HEK293 (cell line): Measurements from ENCODE around the gene TMEM170A.
"Not testable (repeated sequence)": the region's sequence is repeated elsewhere in the genome, so short reads cannot be mapped to it uniquely, and the experiment has no call there.

Source experiments
- CTCF ChIA-PET: fragments of 350-600 bp; formaldehyde crosslinking; extraction: SDS; loops from one replicate; lab custom pipeline; 2021; ENCODE audit warnings: antibody characterized with exemption; lab: Yijun Ruan, JAX
- POLR2A ChIA-PET: fragments of 300-600 bp; formaldehyde crosslinking; extraction: SDS; loops from one replicate; lab custom pipeline; 2020; ENCODE audit warnings: antibody characterized with exemption, inconsistent platforms; lab: Yijun Ruan, JAX
- H3K27ac ChIP-seq: fragments of 200-500 bp; sonication (Bioruptor generic); 2 replicates; pipeline ENCODE4 v1.5.1; 2014; ENCODE audit warnings: low read depth, low read length, control low read depth, inconsistent platforms; ENCODE audit errors: extremely low read depth
- H3K36me3 ChIP-seq, 2 experiments: fragments of 200-500 bp in 1 of 2; sonication (Bioruptor generic) in 1 of 2; 1 replicate in 1 of 2; 2 replicates in 1 of 2; pipeline ENCODE4 v1.5.1; 2014 to 2017; ENCODE audit warnings: inconsistent platforms in 2 of 2, low read length in 2 of 2; ENCODE audit not compliant: control insufficient read depth in 2 of 2, insufficient read depth in 1 of 2
- H3K4me1 ChIP-seq: fragments of 200-500 bp; sonication (Bioruptor generic); 2 replicates; pipeline ENCODE4 v1.5.1; 2014; ENCODE audit warnings: mild to moderate bottlenecking, low read length, inconsistent platforms; ENCODE audit not compliant: control insufficient read depth, insufficient read depth
- H3K4me3 ChIP-seq: 2 replicates; pipeline ENCODE4 v1.5.1; 2011; ENCODE audit warnings: low read depth, mild to moderate bottlenecking, control low read depth, low read length, moderate library complexity
- H3K9me3 ChIP-seq: fragments of 200-500 bp; sonication (Bioruptor generic); 2 replicates; pipeline ENCODE4 v1.5.1; 2014; ENCODE audit warnings: low read depth, low read length, inconsistent platforms; ENCODE audit not compliant: control insufficient read depth, insufficient read depth
- BCL11B ChIP-seq: fragments of 450-650 bp; formaldehyde crosslinking; IDR thresholded peaks from 2 replicates; pipeline ENCODE4 v1.5.1; 2016; ENCODE audit warnings: low read depth, missing biosample characterization, missing genetic modification characterization
- FEZF1 ChIP-seq: fragments of 450-650 bp; formaldehyde crosslinking; IDR thresholded peaks from 2 replicates; pipeline ENCODE4 v1.5.1; 2016; ENCODE audit warnings: missing biosample characterization, missing genetic modification characterization
- HOXA7 ChIP-seq: sonication (generic); formaldehyde crosslinking; IDR thresholded peaks from 2 replicates; pipeline ENCODE4 v1.8.1; 2022; ENCODE audit warnings: missing genetic modification reagents, borderline replicate concordance
- WT1 ChIP-seq: fragments of 450-650 bp; formaldehyde crosslinking; IDR thresholded peaks from 2 replicates; pipeline ENCODE4 v1.5.1; 2016; ENCODE audit warnings: missing biosample characterization, missing genetic modification characterization
- YY2 ChIP-seq: fragments of 450-650 bp; formaldehyde crosslinking; IDR thresholded peaks from 2 replicates; pipeline ENCODE4 v1.5.1; 2016; ENCODE audit warnings: missing biosample characterization, missing genetic modification characterization
- ZFP69B ChIP-seq: fragments of 450-650 bp; formaldehyde crosslinking; IDR thresholded peaks from 2 replicates; pipeline ENCODE4 v1.5.1; 2016; ENCODE audit warnings: missing biosample characterization, missing genetic modification characterization
- ZNF2 ChIP-seq: fragments of 450-650 bp; formaldehyde crosslinking; IDR thresholded peaks from 2 replicates; pipeline ENCODE4 v1.5.1; 2016; ENCODE audit warnings: missing biosample characterization, missing genetic modification characterization
- ZNF248 ChIP-seq: fragments of 450-650 bp; formaldehyde crosslinking; IDR thresholded peaks from 2 replicates; pipeline ENCODE4 v1.5.1; 2017; ENCODE audit warnings: missing biosample characterization, missing genetic modification characterization
- ZNF274 ChIP-seq, 2 experiments: fragments of 200-500 bp in 1 of 2; fragments of 450-650 bp in 1 of 2; sonication (Bioruptor generic) in 1 of 2; formaldehyde crosslinking in 1 of 2; IDR thresholded peaks; 2 replicates each; pipeline versions ENCODE4 v1.5.1 to v1.6.1; 2014 to 2016; ENCODE audit warnings: borderline replicate concordance in 1 of 2, inconsistent platforms in 1 of 2, low read length in 1 of 2, missing biosample characterization in 1 of 2, missing genetic modification characterization in 1 of 2
- ZNF302 ChIP-seq: fragments of 450-650 bp; formaldehyde crosslinking; IDR thresholded peaks from 2 replicates; pipeline ENCODE4 v1.5.1; 2016; ENCODE audit warnings: missing biosample characterization, missing genetic modification characterization, low read depth
- ZNF354C ChIP-seq: fragments of 450-650 bp; formaldehyde crosslinking; IDR thresholded peaks from 2 replicates; pipeline ENCODE4 v1.5.1; 2016; ENCODE audit warnings: missing biosample characterization, missing genetic modification characterization, low read depth, borderline replicate concordance
- ZNF416 ChIP-seq: fragments of 450-650 bp; formaldehyde crosslinking; IDR thresholded peaks from 2 replicates; pipeline ENCODE4 v1.5.1; 2016; ENCODE audit warnings: missing biosample characterization, missing genetic modification characterization
- ZNF423 ChIP-seq: fragments of 450-650 bp; formaldehyde crosslinking; IDR thresholded peaks from 2 replicates; pipeline ENCODE4 v1.5.1; 2016; ENCODE audit warnings: missing biosample characterization, missing genetic modification characterization
- ZNF426 ChIP-seq: fragments of 450-650 bp; formaldehyde crosslinking; IDR thresholded peaks from 2 replicates; pipeline ENCODE4 v1.5.1; 2017; ENCODE audit warnings: missing biosample characterization, missing genetic modification characterization, mild to moderate bottlenecking, inconsistent platforms, moderate library complexity
- ZNF521 ChIP-seq: fragments of 450-650 bp; formaldehyde crosslinking; IDR thresholded peaks from 2 replicates; pipeline ENCODE4 v1.5.1; 2017; ENCODE audit warnings: missing biosample characterization, mild to moderate bottlenecking, missing genetic modification characterization
- ZNF555 ChIP-seq: fragments of 450-650 bp; formaldehyde crosslinking; conservative IDR thresholded peaks from 2 replicates; pipeline ENCODE4 v1.5.1; 2017; ENCODE audit warnings: missing biosample characterization, mild to moderate bottlenecking, missing genetic modification characterization, inconsistent platforms
- ZNF600 ChIP-seq: fragments of 450-650 bp; formaldehyde crosslinking; IDR thresholded peaks from 2 replicates; pipeline ENCODE4 v1.5.1; 2016; ENCODE audit warnings: missing biosample characterization, missing genetic modification characterization
- ZNF624 ChIP-seq: fragments of 450-650 bp; formaldehyde crosslinking; IDR thresholded peaks from 2 replicates; pipeline ENCODE4 v1.5.1; 2017; ENCODE audit warnings: missing biosample characterization, missing genetic modification characterization
- ZNF626 ChIP-seq: fragments of 450-650 bp; sonication (Bioruptor Pico); formaldehyde crosslinking; IDR thresholded peaks from 2 replicates; pipeline ENCODE4 v1.5.1; 2018; ENCODE audit warnings: missing biosample characterization, missing genetic modification characterization, inconsistent platforms
- ZNF660 ChIP-seq: fragments of 450-650 bp; IDR thresholded peaks from 2 replicates; pipeline ENCODE4 v1.5.1; 2018; ENCODE audit warnings: missing biosample characterization, mild to moderate bottlenecking, missing genetic modification characterization
- TF ChIP-seq, protein P1 (sequence below): fragments of 450-650 bp; formaldehyde crosslinking; IDR thresholded peaks from 2 replicates; pipeline ENCODE4 v1.5.1; 2016; ENCODE audit warnings: missing biosample characterization, missing genetic modification characterization
- TF ChIP-seq, protein P2 (sequence below): fragments of 450-650 bp; formaldehyde crosslinking; IDR thresholded peaks from 2 replicates; pipeline ENCODE4 v1.5.1; 2016; ENCODE audit warnings: missing biosample characterization, missing genetic modification characterization
- TF ChIP-seq, protein P3 (sequence below): fragments of 450-650 bp; formaldehyde crosslinking; IDR thresholded peaks from 2 replicates; pipeline ENCODE4 v1.5.1; 2017; ENCODE audit warnings: missing biosample characterization, missing genetic modification characterization

The TMEM170A gene

DNA sequence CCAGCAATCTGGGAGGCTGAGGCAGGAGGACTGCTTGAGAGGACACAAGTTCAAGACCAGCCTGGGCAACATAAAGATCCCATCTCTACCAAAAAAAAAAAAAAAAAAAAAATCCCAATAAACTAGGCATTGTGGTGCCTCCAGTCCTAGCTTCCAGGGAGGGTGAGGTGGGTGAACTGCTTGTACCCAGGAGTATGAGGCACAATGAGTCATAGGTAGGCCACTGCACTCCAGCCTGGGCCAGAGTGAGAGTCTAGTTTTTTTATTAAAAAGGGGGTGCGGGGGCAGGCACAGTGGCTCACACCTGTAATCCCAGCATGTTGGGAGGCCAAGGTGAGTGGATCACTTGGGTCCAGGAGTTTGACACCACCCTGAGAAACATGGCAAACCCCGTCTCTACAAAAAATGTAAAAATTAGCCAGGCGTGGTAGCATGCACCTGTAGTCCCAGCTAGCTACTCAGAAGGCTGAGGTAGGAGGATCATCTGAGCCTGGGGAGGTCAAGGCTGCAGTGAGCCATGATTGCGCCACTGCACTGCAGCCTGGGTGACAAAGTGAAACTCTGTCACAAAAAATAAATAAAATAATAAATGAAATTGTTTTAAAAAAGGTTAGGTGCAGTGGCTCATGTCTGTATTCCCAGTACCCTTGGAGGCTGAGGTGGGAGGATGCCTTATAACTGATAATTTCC lies 38.6 kb upstream of the TMEM170A start:
- H3K9me3 ChIP-seq = no peaks in the 10 kb centered on the region
- ChIA-PET POLR2A (interaction anchor here (0.6 kb wide), 1 partner anchor 308 kb away, joined by 3 read pairs; no protein-coding TSS in a partner anchor), CTCF (interaction anchor here (0.7 to 2.5 kb wide), 5 partner anchors 12 to 418 kb away, joined by 3 to 14 read pairs (median 3); no protein-coding TSS in a partner anchor)
- peaks cover 5% of the 10 kb centered on the region for H3K4me1 ChIP-seq
- no peak overlapping the region for H3K4me3 ChIP-seq
- no peak overlapping the region for H3K27ac ChIP-seq
- TF ChIP-seq ZNF660 = no peak
- TF ChIP-seq ZNF274 (IDR thresholded peaks at IDR 0.05; ENCODE audit: low read length) = no peak
- TF ChIP-seq ZNF274 (tag by site-specific recombination; IDR thresholded peaks at IDR 0.05; ENCODE audit: borderline replicate concordance) = no peak
- no peak for TF ChIP-seq ZNF426 (tag by site-specific recombination)
- no peaks in the 10 kb centered on the region for H3K36me3 ChIP-seq

DNA sequence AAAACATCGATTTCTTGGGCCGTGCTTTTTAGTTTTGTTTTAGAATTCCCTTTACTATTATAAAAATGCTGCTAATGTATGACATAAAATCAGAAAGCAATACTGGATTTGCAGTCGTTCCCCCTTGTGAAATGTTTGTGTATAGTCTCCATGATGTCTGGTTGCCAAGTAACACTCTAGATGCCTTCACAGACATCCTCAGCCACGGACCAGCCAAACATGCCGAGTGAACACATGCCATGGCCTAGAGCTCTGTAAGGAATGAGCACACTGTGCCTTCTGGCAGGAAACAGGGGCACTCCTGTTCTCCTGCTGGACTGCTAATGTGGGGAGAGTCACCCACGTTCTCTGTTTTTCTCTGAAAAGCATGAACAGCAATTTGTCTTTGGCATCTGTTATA lies 37.3 kb upstream of the TMEM170A start:
- H3K4me3 ChIP-seq, H3K36me3 ChIP-seq, POLR2A ChIA-PET, H3K27ac ChIP-seq, H3K9me3 ChIP-seq: not testable (repeated sequence)
- peaks cover 13% of the 10 kb centered on the region for H3K4me1 ChIP-seq
- CTCF ChIA-PET = interaction anchor here (0.7 to 1.2 kb wide), 2 partner anchors 15 to 30 kb away, joined by 3 to 5 read pairs; no protein-coding TSS in a partner anchor

DNA sequence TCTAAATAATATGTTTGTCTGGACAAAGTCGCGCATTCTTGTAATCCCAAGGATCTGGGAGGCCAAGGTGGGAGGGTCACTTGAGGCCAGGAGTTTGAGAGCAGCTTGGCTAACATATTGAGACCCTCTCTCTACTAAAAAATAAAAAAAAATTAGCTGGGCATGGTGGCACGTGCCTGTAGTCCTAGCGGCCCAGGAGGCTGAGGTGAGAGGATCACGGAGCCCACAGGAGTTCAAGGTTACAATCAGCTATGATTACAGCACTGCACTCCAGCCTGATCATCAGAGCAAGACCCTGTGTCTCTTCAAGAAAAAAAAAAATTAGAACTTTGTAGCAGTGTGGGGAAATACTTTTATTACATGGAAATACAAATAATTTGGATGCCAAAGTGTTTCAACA lies 36.9 kb upstream of the TMEM170A start:
- no peaks in the 10 kb centered on the region for H3K9me3 ChIP-seq
- no peak overlapping the region for H3K27ac ChIP-seq
- CTCF ChIA-PET = interaction anchor here (1.2 kb wide), 1 partner anchor 16 kb away, joined by 5 read pairs; no protein-coding TSS in a partner anchor
- POLR2A ChIA-PET = no interaction called here
- H3K4me1 ChIP-seq = peaks cover 13% of the 10 kb centered on the region
- no peaks in the 10 kb centered on the region for H3K36me3 ChIP-seq
- TF ChIP-seq ZNF624 (tag by site-specific recombination) (no peak), YY2 (no peak), ZNF2 (tag by site-specific recombination) (no peak), ZNF600 (tag by site-specific recombination) (no peak), ZNF423 (tag by site-specific recombination) (no peak), ZNF416 (tag by site-specific recombination) (no peak), BCL11B (tag by site-specific recombination) (no peak), ZNF302 (tag by site-specific recombination) (no peak), ZNF521 (tag by site-specific recombination) (no peak), ZNF555 (tag by site-specific recombination) (no peak), FEZF1 (tag by site-specific recombination) (no peak), ZNF354C (tag by site-specific recombination) (no peak), ZNF248 (tag by site-specific recombination) (no peak), WT1 (no peak), ZNF626 (tag by site-specific recombination) (no peak), HOXA7 (no peak), ZFP69B (tag by site-specific recombination) (no peak)
- TF ChIP-seq, protein P1, sequence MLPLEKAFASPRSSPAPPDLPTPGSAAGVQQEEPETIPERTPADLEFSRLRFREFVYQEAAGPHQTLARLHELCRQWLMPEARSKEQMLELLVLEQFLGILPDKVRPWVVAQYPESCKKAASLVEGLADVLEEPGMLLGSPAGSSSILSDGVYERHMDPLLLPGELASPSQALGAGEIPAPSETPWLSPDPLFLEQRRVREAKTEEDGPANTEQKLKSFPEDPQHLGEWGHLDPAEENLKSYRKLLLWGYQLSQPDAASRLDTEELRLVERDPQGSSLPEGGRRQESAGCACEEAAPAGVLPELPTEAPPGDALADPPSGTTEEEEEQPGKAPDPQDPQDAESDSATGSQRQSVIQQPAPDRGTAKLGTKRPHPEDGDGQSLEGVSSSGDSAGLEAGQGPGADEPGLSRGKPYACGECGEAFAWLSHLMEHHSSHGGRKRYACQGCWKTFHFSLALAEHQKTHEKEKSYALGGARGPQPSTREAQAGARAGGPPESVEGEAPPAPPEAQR (tag by site-specific recombination) = no peak
- TF ChIP-seq, protein P2, sequence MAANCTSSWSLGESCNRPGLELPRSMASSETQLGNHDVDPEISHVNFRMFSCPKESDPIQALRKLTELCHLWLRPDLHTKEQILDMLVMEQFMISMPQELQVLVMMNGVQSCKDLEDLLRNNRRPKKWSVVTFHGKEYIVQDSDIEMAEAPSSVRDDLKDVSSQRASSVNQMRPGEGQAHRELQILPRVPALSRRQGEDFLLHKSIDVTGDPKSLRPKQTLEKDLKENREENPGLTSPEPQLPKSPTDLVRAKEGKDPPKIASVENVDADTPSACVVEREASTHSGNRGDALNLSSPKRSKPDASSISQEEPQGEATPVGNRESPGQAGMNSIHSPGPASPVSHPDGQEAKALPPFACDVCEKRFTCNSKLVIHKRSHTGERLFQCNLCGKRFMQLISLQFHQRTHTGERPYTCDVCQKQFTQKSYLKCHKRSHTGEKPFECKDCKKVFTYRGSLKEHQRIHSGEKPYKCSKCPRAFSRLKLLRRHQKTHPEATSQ (tag by site-specific recombination) = no peak
- TF ChIP-seq, protein P3, sequence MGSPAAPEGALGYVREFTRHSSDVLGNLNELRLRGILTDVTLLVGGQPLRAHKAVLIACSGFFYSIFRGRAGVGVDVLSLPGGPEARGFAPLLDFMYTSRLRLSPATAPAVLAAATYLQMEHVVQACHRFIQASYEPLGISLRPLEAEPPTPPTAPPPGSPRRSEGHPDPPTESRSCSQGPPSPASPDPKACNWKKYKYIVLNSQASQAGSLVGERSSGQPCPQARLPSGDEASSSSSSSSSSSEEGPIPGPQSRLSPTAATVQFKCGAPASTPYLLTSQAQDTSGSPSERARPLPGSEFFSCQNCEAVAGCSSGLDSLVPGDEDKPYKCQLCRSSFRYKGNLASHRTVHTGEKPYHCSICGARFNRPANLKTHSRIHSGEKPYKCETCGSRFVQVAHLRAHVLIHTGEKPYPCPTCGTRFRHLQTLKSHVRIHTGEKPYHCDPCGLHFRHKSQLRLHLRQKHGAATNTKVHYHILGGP (tag by site-specific recombination) = no peak
- H3K4me3 ChIP-seq = no peak overlapping the region
